HG02981 (cell line): ENCODE results near the gene FRK.
"Not testable (repeated sequence)": the region's sequence is repeated elsewhere in the genome, so short reads cannot be mapped to it uniquely, and the experiment has no call there.

Source experiments
- ATAC-seq: cut with Tn5 transposase; IDR thresholded peaks from one replicate; pipeline ENCODE4 v1.9.1; 2021; ENCODE audit warnings: mild to moderate bottlenecking, moderate library complexity; ENCODE audit not compliant: unreplicated experiment

FRK gene, protein sequence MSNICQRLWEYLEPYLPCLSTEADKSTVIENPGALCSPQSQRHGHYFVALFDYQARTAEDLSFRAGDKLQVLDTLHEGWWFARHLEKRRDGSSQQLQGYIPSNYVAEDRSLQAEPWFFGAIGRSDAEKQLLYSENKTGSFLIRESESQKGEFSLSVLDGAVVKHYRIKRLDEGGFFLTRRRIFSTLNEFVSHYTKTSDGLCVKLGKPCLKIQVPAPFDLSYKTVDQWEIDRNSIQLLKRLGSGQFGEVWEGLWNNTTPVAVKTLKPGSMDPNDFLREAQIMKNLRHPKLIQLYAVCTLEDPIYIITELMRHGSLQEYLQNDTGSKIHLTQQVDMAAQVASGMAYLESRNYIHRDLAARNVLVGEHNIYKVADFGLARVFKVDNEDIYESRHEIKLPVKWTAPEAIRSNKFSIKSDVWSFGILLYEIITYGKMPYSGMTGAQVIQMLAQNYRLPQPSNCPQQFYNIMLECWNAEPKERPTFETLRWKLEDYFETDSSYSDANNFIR

DNA sequence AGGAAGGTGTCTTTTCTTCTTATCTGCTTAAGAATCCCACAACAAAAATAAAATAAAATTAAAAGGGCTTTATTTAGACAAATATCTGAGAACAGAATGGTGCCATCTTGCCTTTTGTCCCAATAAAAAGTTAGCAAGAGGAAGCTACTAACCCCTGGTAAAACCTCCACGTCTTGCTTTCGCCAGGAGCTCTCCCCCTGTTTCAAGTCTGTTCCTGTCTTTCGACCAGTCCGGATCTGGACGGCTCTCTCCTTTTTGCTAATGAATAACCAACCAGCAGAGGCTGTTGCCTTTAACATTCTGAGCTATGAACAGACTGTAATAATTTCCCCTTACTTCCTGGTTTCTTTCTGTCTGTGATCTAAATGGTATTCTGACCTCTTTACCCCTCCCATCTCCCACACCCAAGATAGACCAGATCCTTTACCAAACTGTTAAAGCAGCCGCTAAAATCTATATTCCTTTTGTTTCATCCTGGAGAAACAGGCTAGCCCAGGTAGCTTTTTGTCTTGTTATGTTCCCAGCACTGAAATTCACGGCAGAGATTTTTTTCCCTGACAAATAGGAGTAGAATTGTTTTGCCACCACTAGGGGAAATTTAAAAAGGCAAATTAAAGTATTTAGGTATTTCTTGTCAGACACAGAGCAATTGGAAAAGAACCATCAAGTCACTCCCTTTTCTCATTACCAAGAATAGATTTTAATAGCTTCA, at the start of gene FRK:
Gene FRK (minus strand): TSS at position 320 of the 712 bp plus-strand sequence. CDS start 580 bp downstream, outside the sequence.
- no peak for ATAC-seq

DNA sequence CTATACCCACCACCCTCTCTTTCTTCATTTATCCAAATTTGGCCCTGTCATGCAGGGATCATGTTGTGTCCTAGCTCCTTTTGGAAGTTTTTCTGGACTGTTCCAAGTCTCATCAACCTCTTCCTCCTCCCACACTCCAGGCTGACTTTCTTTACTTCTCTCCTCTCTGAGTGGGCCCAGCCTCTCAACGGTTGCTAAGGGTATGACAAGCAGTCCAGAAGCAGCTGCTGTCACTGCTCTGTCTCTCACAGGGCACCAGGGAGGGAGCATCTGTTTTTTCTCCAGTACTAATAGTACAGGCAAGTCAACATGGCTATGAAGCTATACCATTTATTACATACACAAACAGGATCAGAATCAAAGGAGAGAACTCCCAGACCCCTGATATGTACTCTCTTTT, 48.1 kb upstream of the FRK start:
- no peak for ATAC-seq

DNA sequence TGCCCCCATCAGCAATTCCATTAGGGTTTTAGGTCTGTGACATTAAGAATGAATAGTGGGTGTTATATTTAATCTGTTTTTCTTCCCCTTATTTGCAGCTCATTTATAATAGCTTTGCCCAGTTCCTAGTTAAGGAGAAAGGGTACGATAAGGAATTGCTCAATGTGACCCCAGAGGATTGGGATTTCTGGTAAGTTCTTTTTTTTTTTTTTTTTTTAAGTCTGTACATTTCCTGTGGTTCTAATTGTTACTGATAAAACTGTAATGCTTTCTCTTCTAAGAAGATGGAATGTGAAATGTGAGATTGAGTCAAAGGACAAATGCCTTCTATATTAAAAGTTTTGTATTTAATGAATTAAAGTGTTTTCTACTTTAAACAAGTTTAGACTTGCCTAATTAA, 45.5 kb upstream of the FRK start:
- ATAC-seq, result no peak

DNA sequence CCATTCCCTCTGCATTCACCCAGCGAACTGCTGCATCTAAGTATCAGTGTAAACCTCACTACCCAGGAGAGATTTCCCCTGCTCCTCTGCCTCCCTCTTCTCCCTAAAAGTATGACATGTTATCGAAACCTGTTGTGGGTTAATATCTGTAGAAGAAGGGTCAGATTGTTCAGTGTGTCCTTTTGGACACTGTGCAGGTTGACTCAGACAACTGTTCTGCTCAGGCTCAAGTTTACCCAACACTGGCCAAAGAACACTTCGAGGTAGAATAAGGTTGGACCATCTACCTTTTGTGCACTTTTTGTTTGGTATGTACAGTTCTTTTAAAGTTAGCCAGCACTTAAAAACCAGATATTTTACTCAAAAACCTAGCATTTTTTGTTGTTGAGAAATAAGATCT, 44.6 kb upstream of the FRK start:
- ATAC-seq, result no peak

DNA sequence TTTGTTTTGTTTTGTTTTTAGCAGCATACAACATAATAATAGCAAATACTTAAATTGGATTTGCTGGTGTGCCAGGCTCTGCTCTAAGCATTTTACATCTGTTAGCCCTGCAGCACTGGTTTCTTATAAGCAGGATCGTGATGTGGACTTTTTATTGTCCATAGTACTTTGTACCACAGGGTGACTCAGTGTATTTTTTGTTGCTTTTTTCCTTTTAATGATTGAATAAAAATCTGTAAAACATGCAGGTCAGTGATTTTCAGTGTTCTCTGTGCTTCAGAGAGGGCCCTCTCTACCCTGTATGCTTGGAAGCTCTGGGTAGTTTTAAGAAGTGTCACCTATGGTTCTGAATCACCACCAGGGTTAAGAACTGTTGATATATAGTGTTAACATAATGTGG, 43.9 kb upstream of the FRK start:
- ATAC-seq, result no peak

DNA sequence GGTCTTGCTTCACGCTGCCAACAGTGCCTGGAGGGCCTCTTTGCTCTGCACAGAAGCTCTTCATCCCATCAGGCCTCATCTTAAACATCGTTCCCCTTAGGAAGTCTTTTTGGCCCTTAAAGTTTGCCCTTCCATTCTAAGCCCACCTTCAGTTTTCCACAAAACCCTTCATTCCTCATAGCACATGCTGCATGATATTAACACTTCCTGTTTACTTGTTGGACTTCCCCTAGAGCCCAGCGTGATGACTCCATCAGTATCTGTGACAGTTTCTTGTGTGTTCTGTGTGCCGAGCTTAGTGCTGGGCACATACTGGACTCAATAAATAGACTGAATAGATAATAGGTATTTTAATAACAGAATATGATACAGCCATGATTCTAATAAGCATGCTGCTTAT, 42.2 kb upstream of the FRK start:
- ATAC-seq, result no peak

DNA sequence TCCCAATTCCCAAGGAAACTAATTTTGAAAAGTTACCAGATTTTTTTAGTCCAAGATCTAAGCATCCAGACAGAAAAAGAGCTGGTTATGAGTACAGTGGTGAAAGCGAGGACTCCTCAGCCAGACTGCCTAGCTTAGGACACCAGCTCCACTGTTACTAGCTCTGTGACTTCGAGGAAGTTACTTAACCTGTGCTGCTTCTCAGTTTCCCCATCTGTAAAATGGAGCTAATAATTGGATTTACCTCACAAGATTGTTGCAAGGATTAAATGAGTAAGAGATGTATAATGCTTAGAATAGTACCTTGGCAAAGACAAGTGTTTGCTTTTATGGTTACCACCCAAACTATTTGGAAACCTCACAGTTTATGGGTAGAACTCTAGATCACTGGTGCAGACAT, 41.1 kb upstream of the FRK start:
- ATAC-seq, result no peak

DNA sequence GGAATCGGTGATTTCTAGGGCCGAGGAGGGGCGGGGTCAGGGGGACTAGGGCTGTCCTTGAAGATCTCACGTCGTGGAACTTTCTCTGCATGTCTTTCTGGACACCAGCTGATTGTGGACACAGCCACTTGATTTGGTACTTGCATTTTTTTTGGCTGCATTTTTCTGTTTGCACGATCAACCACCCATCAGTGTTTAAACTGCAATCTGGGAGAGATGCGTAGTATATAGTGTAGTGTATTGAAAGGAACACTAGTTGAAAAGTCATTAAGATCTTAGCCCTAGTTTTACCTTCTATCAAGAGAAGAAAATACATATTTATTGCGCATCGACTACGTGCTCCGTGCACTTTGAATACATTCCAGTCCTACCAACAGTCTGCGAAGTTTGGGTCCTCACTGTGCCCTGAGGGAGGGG, 40.6 kb upstream of the FRK start:
- no peak for ATAC-seq

DNA sequence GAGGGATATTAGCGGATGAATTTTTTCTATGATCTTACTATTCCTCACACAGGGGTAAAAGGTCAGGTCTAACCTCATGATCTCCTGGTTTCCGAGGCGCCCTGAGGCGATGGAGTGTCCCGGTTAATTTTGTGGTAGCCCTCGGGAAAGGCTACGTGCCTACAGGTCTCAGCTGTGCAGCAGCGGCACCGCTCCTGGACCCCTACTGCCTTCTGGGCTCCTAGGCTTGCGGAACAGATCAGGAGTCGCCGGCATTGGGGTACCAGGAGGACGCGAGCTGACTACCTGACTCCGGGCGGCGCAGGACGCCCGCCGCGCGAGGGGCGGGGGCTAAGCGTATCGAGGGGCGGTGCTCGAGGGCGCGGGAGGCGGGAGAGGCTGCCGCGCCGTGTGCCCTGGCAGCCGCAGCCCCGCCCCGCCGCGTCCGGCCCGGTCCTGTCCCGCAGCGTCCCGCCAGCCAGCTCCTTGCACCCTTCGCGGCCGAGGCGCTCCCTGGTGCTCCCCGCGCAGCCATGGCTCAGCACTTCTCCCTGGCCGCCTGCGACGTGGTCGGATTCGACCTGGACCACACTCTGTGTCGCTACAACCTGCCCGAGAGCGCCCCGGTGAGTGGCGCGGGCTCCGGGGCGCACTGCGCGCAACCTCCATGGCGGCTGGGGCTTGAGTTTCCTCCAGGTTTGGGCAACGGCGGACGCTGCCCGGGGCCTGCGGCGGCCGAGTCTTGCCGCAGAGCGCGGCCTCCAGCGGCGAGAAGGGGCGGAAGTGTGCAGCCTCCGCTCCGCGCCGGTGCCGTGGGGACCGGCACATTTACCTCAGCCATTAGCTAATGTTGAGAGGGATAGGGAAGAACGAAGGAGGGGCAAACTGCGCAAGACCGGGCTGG, 40.0 kb upstream of the FRK start, which contains the start of gene NT5DC1:
Gene NT5DC1 (plus strand): TSS at position 435 of the 883 bp plus-strand sequence. CDS start 78 bp downstream, at position 513.
- peak; percentile 86 for ATAC-seq

DNA sequence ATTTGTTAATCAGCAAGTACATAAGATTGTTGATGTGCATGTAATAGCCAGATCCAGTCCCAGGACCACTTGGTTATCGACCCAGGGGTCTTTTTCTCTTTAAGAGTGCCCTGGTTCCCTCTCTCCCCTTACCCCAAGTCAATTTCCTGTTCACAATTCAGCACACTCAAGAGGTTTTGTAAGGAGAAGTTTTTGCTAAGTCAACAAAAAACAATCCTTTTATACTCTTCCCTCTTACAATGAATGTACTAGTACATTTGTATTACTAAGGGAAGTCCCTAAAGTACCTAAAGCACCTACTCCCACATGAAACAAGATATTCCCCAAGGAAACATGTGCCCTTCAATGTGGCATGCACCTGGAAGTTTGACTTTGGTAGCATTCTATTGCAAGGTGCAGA, 38.3 kb upstream of the FRK start:
- no peak for ATAC-seq

DNA sequence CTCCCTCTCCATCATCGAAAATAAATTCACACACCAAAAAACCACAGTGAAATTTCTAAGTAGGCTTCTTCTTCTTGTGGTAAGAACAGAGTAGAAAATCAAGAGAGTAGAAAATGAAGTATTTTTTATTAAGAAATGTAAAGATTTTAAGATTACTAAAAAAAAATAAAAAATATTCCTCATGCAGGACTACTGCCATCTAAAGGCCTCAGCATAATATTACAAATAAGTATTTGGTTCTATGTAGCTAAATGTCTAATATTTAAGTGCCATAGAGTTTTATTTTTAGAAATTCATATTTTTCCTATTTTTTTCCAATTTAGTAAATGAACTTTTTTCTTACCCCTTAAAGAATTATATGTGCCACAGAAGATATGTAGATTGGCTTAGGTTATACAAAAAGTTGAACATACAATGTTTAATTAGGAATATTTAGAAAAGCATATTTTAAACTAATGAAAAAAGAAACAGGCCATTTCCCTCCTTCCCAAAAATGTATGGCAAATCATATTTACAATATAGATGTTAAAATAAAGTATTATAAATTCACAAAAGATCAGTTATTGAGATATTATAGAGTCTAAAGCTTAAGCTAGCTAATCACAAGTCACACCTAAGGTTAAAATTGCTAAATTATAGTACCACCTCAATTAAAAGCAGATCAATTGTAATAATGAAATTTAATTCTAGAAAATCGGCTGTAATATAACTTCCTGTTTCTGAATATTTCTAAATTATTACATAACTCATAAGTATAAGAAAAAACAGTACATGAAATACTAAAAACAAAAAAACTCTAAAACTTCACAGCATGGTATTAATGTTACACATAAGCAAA, 36.5 kb upstream of the FRK start:
- no peak for ATAC-seq

DNA sequence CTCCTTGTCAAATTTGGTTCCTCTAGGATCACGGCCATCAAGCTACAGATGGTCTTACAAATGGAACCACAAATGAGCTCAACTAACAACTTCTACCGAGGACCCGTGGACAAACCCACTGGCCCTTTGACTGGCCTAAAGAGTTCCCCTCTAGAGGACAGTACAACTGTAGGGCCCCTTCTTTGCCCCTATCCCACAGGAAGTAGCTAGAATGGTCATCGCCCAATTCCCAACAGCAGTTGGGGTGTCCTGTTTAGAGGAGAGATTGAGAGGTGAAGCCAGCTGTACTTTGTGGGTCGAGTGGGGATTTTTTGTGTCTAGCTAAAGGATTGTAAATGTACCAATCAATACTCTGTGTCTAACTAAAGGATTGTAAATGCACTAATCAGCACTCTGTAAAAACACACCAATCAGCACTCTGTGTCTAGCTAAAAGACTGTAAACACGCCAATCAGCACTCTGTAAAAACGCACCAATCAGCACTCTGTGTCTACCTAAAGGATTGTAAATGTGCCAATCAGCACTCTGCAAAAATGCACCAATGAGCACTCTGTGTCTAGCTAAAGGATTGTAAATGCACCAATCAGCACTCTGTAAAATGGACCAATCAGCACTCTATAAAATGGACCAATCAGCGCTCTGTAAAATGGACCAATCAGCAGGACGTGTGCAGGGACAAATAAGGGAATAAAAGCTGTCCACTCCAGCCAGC, 35.5 kb upstream of the FRK start:
- not testable (repeated sequence) for ATAC-seq

DNA sequence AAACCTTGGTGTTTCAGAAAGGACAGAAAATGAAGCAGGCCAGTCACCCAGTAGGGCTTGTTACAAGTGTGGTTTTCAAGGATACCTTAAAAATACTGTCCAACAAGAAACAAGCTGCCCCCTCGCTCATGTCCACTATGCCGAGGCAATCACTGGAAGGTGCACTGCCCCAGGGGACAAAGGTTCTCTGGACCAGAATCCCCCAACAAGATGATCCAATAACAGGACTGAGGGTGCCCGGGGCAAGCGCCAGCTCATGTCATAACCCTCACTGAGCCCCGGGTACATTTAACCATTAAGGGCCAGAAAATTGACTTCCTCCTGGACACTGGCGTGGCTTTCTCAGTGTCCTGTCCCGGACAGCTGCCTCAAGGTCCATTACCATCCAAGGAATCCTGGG, 33.4 kb upstream of the FRK start:
- no peak for ATAC-seq

DNA sequence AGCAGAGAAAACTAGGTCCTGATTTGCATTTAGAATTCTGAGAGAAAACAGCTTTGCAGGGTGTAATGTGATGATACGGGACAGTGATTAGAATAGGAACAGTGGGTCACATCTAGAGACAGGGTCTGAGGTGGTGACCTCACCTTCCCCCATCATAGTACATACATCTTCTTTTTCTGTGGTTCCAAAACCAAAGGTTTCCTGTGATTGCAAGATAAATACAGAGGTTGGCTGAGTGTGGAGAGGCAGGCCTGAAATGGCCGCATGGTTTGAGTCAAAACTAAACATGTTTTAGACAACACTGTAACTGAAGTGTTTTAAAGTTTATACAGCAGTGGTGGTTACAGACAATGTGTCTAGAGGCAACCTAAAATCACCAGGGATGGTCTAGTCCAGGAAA, 29.6 kb upstream of the FRK start:
- peak; percentile 70 for ATAC-seq

DNA sequence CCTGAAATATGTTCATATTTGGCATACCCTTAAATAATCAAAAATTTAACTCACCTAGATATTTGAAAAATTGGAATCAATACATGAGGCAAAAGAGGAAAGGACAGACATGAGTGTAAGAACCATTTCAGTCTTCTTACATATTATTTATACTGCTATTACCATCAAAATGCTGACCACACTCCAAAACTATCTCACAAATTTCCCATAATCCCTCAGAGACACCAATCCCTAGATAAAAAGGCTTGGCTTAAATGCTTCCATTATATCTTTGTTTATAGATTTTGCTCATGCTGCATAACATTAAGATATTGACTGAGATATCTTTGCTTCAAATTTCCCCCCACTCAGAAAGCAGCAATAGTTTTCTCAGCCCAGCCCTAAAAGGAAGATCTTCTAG, 28.3 kb upstream of the FRK start:
- ATAC-seq, result no peak

DNA sequence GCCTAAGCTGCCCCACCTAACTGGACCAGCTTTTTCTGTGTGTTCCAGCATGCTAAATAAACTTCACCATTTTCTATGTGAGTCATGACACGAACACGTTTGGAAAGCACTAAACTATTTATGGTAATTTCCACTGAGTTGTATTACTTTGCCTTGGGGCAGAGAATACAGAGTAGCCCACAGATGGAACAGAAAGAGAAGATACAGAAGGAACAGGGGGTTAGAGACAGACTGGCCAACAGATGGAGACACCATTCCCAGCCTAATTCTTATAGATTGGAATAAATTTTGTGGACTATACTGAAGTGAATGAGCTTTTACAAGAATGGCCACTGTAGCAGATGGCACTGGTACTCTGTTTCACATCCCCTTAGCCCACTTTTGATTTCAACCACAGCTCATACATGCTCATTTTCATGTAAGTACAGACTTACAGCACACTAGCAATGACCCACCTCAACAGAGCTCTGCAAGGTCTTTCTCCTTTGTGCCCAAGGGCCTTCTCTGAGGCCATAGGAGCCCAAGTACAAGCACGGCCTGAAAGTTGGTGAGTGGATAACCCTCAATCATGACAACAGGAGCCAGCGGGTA, 26.8 kb upstream of the FRK start:
- peak; percentile 94 for ATAC-seq

DNA sequence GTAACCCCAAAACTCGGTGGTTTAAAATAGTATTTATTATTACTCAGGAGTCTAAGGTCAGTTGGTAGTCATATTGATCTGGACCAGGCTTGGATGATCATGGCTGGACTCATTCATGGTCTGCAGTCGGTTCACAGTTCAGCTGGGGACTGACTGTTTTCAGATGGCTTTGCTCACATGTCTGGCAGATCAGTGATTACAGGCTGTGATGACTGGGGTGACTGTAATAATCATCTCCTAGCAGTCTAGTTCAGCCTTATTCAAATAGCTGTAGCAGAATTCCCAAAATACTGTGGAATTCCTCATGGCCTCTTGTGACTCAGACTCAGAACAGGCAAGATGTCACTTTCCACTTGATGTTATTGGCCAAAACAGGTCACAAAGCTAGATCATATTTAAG, 23.6 kb upstream of the FRK start:
- ATAC-seq, result no peak

DNA sequence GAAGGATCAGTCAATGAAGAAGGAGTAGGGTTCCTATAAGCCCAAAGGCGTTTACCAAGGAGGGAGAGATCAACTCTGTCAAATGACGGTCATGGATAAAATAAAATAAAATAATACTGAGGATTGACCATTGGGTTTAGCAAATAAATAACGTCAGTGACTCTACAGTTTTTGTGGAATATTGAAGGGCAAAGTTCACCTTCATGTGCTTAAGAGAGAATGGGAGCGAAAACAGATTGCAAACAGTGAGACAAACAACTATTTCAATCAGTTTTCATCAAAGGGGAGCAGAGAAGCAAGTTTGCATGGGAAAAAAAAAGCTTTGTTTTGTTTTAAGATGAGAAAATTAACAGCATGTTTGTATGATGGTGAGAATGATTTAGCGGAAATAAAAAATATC, 22.4 kb upstream of the FRK start:
- no peak for ATAC-seq

DNA sequence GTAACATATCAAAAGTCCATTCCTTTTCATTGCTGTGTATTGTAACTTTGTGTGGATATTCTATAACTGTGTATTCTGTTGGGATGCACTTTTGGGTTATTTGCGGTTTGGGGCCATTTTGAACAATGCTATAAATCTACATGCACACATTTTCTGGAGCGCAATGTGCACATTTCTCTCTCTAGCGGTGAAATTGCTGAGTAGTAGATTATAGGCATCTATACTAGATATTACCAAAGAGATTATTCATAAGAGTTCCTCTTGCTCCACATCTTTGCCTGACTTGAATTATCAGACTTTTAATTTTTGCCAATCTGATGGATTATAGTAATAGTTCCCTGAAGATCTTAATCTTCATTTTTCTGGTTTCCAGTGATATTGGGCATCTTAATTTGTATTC, 18.3 kb upstream of the FRK start:
- ATAC-seq, result no peak
